ENCODE results near the gene HSH2D.
"Not testable (repeated sequence)": the region's sequence is repeated elsewhere in the genome, so short reads cannot be mapped to it uniquely, and the experiment has no call there.

The HSH2D gene

DNA sequence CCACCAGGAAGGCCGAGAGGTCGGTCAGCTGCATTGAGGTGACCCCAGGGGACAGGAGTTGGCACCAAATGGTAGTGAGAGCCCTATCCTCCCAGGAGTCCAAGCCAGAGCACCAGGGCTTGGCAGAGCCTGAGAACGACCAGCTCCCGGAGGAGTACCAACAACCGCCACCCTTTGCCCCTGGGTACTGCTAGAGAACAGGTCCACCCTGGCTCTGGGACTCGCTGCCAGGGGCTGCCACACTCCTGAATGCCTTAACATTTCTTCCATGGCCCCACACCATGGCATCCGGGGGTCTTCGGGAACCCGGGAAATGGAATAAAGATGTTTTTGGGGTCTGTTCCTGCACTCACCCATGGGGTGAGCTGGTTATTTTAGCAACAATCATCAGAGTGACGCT lies 14.1 kb downstream of the HSH2D start:
- DNase-seq: no peak

- no peak for DNase-seq
These were observed 16.2 kb downstream of the HSH2D start for GRCh38 chr19:16159655-16160054.

DNA sequence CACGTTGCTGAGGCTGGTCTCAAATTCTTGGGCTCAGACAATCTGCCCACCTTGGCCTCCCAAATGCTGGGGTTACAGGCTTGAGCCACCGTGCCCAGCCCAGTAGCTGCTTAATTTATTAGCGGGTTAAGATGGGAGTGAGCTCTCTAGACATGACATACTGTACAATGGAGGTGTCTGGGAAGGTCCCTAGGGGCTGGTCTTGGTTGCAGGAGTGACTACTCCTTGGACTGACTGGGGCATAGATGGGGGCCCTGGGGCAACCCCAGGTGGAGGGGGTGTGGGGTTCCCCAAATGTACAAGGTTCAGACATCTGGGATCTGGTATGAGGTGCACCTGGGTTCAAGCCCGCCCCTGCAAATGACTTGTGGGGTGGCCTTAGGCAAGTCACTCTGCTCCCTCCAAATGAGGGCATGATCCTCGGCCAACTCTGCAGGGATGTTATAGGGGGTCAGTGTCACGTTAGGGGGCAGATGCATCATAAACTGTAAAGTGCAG lies 17.0 kb downstream of the HSH2D start:
- DNase-seq: no peak

GRCh38 chr19:16160943-16161560 lies 17.6 kb downstream of the HSH2D start:
- DNase-seq: no peak

GRCh38 chr19:16161840-16162239 lies 18.4 kb downstream of the HSH2D start:
- no peak for DNase-seq

DNA sequence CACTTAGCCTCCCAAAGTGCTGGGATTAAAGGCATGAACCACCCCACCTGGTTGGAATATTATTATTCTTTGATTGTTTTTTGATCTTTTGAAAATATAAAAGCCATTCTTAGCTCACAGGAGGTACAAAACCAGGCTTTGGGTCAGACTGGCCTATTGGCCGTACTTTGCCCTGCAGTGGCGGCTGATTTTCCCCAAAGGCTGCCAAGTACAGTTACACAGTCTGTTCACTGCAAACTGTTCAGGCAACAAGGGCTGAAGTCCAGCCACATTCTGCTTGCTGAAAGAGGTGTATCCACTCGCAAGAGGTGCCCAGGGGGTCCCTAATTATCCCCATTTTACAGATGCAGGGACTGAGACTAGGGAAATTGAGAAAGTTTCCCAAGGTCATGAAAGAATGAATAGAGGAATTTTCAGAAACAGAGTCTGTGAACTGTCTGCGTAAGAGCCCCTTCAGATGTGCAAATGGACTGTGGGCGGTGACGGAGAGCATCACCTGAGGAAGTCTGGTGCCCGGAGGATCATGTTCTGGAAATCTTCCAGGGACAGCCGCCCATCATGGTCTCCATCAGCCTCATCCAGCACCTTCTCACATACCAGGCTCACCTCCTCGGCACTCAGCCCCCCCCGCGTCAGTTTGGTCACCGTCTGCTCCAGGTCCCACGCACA lies 20.9 kb downstream of the HSH2D start:
- DNase-seq: no peak

DNA sequence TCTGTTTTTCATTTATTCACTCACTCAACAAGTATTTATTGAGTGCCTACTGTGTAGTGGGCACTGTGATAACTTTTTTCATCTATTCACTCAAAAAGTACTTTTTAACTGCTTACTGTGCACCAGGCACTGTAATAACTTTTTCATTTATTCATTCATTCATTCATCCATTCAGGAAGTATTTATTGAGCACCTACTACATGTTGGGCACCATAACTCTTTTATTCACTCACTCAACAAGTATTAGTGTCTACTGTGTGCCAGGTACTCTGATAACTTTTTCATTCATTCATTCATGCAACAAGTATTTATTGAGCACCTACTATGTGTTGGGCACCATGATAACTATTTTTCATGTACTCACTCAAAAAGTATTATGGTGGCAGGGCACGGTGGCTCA lies 22.9 kb downstream of the HSH2D start:
- no peak for DNase-seq

DNA sequence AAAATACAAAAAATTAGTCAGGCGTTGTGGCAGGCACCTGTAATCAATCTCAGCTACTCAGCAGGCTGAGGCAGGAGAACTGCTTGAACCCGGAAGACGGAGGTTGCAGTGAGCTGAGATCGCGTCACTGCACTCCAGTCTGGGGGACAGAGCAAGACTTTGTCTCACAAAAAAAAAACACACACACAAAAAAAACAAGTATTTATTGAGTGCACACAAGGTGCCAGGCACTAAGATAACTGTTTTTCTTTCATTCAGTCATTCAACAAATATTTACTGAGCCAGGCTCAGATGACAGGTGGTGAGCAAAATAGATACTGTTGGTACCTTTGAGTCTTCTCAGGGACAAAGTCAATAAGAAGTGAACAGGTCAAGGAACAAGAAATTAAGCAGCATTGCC lies 23.6 kb downstream of the HSH2D start:
- no peak for DNase-seq

DNA sequence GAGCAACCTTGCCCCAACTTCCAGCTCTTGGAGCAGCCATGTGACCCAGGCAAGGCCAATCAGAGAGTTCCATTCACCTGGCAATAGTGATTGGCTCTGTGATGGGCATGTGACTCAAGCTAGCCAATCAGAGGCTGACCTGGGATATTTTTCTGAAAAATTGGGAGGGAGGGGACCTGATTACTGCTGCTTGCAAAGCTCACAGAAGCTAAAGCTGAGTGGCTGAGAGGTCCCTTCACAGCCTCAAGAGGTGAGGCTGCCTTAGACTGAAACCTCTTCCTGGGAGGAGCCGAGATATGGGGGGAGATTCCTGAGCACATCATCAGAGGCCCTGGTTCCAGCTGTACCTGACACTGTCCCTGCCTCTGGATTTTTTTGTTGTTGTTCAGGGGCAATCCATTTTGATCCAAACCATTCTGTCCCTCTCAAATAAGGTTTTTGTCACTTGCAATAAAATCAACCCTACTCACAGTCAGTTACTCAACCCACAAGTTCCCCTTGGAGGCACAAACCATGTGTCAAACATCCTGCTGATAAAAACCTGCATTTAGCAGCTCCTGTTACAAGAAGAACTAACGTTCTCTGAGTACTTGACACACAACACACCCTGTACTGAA lies 25.1 kb downstream of the HSH2D start:
- no peak for DNase-seq

- DNase-seq: no peak
These were observed 26.6 kb downstream of the HSH2D start for GRCh38 chr19:16170134-16170533.

GRCh38 chr19:16175954-16176353 lies 32.5 kb downstream of the HSH2D start:
- DNase-seq: no peak

GRCh38 chr19:16178866-16179265 lies 35.4 kb downstream of the HSH2D start:
- not testable (repeated sequence) for DNase-seq

- DNase-seq: no peak
These were observed 37.1 kb downstream of the HSH2D start for GRCh38 chr19:16180611-16181010.

GRCh38 chr19:16184665-16185122 lies 41.2 kb downstream of the HSH2D start:
- DNase-seq: no peak

GRCh38 chr19:16185123-16185767 lies 41.8 kb downstream of the HSH2D start, which contains the start of gene FAM32A:
Gene FAM32A, plus strand, starts transcription at chr19:16185410. Its CDS starts 33 bp downstream, at chr19:16185443.
- DNase-seq: no peak

DNA sequence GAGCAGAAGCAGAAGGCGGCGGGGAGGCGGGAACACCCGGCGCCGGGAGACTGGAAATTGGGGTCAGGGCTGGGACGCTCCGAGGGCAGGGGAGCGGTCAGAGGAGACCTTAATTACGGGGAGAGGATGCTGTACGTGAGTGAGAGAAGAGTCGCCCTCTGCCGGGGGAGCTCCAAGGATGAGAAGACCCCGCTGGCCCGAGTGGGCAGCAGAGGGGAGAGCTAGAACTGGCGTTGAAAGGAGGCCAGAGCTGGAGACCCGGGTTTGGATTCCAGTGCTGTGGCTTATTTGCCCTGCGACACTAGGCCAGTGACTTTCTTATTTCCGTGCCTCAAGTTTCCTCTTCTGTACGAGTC lies 42.3 kb downstream of the HSH2D start:
- DNase-seq: no peak

- no peak for DNase-seq
These were observed 45.0 kb downstream of the HSH2D start for GRCh38 chr19:16188521-16188920.

DNA sequence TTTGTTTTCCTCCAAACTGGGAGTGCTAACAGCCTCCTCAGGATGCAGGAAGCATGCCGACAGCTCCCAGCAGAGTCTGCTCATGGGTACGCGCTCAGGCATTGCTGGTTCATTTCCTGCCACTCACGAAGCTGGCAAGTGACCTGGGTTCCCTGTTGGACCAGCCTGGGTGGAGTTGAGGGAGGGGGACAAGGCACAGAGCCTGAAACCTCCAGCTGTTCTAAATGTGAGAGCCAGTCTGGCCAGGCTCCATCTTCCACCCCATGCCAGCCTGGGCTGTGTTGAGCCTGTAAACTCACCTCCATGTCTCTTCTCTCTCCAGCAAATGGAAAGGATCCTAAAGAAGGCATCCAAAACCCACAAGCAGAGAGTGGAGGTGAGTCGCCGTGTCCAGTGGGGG lies 46.7 kb downstream of the HSH2D start:
- DNase-seq: no peak

DNA sequence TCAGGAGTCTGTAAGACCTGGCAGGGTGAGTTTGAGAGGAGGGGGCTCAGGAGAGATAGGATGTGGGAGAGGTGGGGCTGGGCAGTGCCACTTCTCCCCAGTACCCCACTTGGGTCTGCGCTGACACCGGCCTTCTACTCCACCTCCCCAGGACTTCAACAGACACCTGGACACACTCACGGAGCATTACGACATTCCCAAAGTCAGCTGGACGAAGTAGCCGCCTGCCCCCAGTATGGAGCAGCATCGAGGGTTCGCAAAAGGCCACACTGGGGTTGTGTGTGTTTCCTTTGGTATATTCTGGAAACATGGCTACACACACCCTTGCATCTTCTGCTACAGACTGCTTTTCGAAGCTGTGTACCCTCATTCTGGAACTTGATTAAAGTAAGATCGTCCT lies 47.3 kb downstream of the HSH2D start:
- no peak for DNase-seq

DNA sequence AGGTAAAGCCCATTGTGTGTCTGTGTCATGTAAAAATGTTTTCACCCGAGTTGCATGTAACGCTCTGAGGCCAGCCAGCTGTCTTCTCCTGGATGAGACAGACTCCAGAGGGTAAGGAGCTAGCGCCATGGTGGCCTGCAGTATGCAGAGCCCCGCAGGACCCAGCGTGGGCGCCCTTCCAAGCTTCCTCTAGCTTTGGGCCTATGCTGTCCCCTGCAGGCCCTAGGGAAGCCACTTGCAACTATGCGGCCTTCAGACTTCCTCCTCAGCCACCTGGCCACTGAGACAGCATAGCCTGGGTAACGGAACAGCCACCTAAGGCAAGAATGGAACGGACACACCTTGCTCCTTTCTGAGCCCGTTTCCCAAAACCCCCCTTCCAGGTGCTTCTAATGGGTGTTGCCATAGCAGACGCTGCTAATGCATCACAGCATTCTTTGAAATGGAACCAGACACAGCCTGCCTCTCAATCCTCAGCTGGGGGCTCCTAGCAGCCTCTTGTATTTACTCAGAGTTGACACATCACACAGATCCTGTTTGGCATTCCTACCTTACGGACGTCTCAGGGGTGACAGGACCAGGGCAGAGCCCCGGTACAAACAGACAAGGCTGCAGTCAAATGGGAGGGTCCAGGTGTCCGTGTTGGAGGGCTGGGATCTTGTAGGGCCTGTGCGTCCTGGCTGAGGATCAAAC lies 47.9 kb downstream of the HSH2D start:
- no peak for DNase-seq

DNA sequence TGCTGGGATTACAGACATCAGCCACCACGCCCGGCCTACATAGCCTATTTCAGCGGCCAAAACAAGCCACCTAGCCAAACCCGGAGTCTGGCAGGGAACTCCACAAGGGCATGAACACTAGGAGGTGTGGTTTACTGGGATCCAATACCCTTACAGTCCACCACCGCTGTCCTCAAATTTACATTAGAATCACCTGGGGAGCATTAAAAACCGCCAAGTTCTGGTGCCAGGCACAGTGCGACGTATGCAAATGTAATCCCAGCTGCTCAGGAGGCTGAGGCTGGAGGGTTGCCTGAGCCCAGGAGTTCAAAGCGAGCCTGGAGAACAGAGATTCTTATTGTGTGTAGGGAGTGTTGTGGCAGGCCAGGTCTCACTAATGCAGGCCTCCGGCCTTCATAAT lies 50.0 kb downstream of the HSH2D start:
- DNase-seq: no peak

GRCh38 chr19:16197188-16197621 lies 53.7 kb downstream of the HSH2D start:
- DNase-seq: no peak

All from cortex of kidney (tissue), 1 donor.